GM19025 (cell line): ENCODE measurements around the gene AP5B1.
A peak's percentile ranks its signal among the peaks of the same experiment; 100 is the strongest.

Experiments used
- ATAC-seq: cut with Tn5 transposase; IDR thresholded peaks from one replicate; pipeline ENCODE4 v1.9.1; 2021; ENCODE audit warnings: mild to moderate bottlenecking, low read depth, moderate library complexity; ENCODE audit not compliant: unreplicated experiment

AP5B1 gene

DNA sequence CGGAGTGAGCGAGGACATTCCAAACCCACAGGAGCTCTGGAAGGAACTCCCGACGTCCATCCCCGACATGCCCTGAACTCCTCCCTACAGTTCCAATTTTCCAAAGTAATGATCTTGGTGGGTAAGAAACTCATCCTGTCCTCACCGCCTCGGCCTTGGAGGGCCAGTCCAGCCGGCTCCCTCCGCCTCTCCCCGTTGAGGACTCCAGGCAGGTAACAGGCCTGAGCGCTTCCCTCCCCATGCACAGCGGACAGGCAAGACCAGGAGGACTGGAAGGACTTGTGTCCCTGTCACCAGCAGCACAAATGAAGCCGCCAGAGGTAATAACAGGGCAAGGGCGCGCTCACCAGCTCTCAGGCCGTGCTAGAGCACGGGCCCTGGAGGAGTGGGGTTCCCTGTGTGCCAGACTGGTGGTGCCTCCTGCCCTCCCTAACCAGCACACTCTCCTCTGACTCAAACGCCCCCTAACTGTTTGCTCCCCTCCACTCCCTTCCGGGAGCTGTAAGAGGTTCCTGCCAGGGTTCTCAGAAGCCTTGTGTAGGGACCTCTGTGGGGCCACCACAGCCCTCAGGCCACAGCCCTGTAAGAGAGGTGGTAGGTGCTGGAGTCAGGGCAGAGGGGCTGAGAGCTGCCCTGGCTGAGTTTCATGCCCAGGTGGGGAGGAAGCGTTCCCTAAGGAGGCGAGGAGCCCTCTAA lies 23.2 kb upstream of the AP5B1 start:
- ATAC-seq: no peak

- peak; percentile 69 for ATAC-seq
Observed at GRCh38 chr11:65802841-65803240, 22.1 kb upstream of the AP5B1 start.

GRCh38 chr11:65801153-65801987 lies 20.6 kb upstream of the AP5B1 start:
- ATAC-seq: no peak

DNA sequence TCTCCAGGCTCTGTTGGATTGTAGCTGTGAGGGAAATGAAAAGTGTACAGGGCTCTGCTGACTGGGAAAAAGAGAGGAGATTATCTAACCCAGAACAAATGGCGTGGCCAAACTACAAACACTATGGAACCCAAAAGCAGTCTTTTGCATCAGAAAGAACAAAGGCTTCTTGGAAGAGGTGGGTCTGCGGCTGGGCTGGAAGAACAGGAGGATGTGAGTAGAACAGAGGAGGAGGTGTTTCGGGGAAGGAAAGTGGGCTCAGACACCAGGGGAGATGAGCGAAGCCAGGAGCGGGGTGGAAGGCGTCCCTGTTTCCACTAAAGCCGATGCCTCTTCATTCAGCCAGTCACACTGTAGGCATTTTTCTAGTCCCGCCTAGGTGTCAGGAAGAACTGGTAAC lies 18.1 kb upstream of the AP5B1 start:
- ATAC-seq: no peak

DNA sequence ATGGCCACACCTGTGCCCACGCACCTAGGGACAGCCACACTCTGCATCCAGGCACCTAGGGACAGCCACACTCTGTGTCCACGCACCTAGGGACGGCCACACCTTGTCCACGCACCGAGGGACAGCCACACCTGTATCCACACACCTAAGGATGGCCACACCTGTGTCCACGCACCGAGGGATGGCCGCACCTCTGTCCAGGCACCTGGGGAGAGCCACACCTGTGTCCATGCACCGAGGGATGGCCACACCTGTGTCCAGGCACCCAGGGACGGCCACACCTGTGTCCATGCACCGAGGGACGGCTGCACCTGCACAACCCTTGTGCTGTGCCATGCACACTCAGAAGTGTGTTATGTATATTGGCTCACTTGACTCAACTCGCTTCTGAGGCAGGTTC lies 16.9 kb upstream of the AP5B1 start:
- no peak for ATAC-seq

DNA sequence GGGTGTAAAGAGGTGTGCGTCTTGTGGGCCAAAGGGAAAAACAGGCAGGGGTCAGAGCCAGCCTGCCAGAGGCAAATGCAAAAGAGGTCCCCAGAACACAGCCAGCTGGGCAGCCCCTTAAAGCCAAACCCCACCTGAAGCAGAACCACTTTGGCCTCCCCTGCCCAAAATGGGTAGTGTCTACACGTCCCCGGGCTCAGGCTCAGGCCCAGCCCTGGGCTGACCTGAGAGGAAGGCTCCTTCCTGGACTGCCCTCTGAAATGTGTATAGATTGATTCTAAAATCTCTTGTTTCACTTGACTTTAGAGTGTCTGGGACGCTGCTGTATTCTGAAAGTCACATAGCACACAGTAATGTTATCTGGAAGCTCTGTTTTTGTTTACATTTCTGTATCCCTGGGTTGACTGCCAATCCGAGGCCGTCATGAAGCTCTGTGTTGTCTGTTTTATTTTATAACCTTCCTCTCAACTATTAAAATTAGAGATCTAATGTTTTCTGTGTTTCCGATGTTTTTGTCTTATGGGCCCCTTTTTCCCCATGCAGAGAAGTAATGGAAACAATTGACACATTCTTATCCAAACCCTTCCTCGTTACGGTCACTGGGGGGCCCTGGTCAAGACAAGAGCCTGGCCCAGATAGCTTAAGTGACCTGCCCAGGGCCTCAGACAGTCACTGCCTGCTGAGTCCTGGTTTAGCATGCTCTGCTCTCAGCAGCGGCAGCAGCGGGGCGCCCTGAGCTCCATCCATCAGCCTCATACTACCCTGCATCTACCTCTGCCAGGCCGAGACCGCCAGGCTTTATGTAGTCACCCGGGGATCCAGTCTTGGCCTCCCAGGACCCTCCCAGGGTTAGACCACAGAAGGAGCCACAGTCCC lies 16.2 kb upstream of the AP5B1 start:
- ATAC-seq: no peak

DNA sequence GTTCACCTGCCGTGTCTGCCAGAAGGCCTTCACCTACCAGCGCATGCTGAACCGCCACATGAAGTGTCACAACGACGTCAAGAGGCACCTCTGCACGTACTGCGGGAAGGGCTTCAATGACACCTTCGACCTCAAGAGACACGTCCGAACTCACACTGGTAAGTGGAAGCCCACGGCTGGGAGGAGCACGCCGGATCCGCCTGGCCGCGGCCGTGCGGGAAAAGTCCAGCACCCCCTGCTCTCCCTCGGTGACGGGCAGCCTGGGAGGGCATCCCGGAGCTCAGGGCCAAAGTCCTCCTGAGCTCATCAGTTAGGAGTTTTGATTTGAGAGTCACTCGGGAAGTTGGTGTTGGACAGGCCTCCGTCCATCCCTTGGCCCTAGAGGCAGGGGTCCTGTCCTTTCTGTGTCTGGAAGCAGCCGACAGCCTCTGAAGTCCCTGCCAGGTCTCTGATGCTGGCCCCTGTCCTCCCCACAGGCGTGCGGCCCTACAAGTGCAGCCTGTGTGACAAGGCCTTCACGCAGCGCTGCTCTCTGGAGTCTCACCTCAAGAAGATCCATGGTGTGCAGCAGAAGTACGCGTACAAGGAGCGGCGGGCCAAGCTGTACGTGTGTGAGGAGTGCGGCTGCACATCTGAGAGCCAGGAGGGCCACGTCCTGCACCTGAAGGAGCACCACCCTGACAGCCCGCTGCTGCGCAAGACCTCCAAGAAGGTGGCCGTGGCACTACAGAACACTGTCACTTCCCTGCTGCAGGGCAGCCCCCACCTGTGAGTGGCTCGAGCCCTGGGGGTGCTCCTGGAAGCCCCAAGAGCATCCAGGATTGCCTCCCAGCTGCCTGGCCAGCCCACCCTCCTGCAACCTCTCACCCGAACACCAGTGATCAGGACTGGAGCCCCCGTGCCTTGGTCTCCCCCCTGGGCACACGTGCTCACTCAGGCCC lies 14.1 kb upstream of the AP5B1 start:
- no peak for ATAC-seq

GRCh38 chr11:65793625-65794400 lies 13.0 kb upstream of the AP5B1 start:
- no peak for ATAC-seq

- no peak for ATAC-seq
Observed at GRCh38 chr11:65793144-65793581, 12.4 kb upstream of the AP5B1 start.

DNA sequence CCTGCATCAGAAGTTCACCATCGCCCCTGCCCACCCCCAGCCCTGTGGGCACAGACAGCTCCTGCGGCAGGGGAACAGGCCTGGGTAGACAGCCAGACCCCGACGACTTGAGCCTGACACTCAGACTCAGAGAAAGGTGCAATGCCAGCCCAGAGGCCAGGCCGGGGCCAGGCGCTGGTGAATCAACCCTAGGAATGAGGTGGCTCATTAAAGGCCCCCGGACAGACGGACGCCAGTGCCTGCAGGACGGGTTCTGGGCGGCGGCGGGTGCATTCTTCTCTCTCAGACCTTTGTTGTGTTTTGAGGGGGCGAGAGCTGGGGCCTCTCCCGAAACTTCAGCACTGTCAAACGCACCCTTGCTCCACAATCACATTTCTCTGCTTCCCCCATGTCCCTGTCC lies 11.7 kb upstream of the AP5B1 start:
- no peak for ATAC-seq

- peak; percentile 87 for ATAC-seq
Observed at GRCh38 chr11:65791719-65792213, 11.0 kb upstream of the AP5B1 start.

- no peak for ATAC-seq
Observed at GRCh38 chr11:65790902-65791650, 10.3 kb upstream of the AP5B1 start.

GRCh38 chr11:65790104-65790901 lies 9.5 kb upstream of the AP5B1 start:
- no peak for ATAC-seq

GRCh38 chr11:65789230-65790103 lies 8.7 kb upstream of the AP5B1 start:
- no peak for ATAC-seq

- no peak for ATAC-seq
Observed at GRCh38 chr11:65788821-65789220, 8.0 kb upstream of the AP5B1 start.
